Measurements from ENCODE around the gene SCIMP.
A peak's percentile ranks its signal among the peaks of the same experiment; 100 is the strongest.
"Not testable (repeated sequence)": the region's sequence is repeated elsewhere in the genome, so short reads cannot be mapped to it uniquely, and the experiment has no call there.

The SCIMP gene

GRCh38 chr17:5234645-5235576 is at the start of gene SCIMP:
Gene SCIMP (minus strand): TSS chr17:5234860. CDS start chr17:5234755, 105 bp downstream.
- DNase-seq = no peak

- no peak for DNase-seq
Observed at GRCh38 chr17:5283571-5284315, 49.1 kb upstream of the SCIMP start.

- DNase-seq = no peak
Observed at GRCh38 chr17:5282642-5283217, 48.1 kb upstream of the SCIMP start.

- peak; percentile 8 for DNase-seq
Observed at GRCh38 chr17:5281814-5282641, 47.4 kb upstream of the SCIMP start, which contains the start of gene RABEP1. Gene RABEP1 (plus strand): TSS chr17:5282284. CDS start chr17:5282487, 203 bp downstream.

- no peak for DNase-seq
Observed at GRCh38 chr17:5272322-5272721, 37.7 kb upstream of the SCIMP start.

GRCh38 chr17:5269241-5269960 is 34.7 kb upstream of the SCIMP start:
- DNase-seq = no peak

GRCh38 chr17:5264893-5265292 is 30.2 kb upstream of the SCIMP start:
- no peak for DNase-seq

GRCh38 chr17:5263441-5263840 is 28.8 kb upstream of the SCIMP start:
- DNase-seq = no peak

GRCh38 chr17:5262416-5262991 is 27.8 kb upstream of the SCIMP start:
- DNase-seq = no peak

- DNase-seq = no peak
Observed at GRCh38 chr17:5260542-5260941, 25.9 kb upstream of the SCIMP start.

GRCh38 chr17:5257124-5257523 is 22.5 kb upstream of the SCIMP start:
- no peak for DNase-seq

GRCh38 chr17:5254903-5255521 is 20.4 kb upstream of the SCIMP start:
- DNase-seq = no peak

- no peak for DNase-seq
Observed at GRCh38 chr17:5254414-5254813, 19.8 kb upstream of the SCIMP start.

- no peak for DNase-seq
Observed at GRCh38 chr17:5249615-5250014, 15.0 kb upstream of the SCIMP start.

- no peak for DNase-seq
Observed at GRCh38 chr17:5248821-5249479, 14.3 kb upstream of the SCIMP start.

- DNase-seq = no peak
Observed at GRCh38 chr17:5247621-5248020, 13.0 kb upstream of the SCIMP start.

- no peak for DNase-seq
Observed at GRCh38 chr17:5241861-5242671, 7.4 kb upstream of the SCIMP start.

GRCh38 chr17:5239769-5240168 is 5.1 kb upstream of the SCIMP start:
- DNase-seq = not testable (repeated sequence)

GRCh38 chr17:5238333-5238732 is 3.7 kb upstream of the SCIMP start:
- no peak for DNase-seq
